ENCODE measurements around the gene MLPH. TPM values are rescaled to one million over a fixed set of nuclear protein-coding genes. Genes with fewer than 3 reads are reported as not detected.

Gene MLPH
- total RNA-seq, 1 donor from 2014 or later, result 73.5 TPM

DNA sequence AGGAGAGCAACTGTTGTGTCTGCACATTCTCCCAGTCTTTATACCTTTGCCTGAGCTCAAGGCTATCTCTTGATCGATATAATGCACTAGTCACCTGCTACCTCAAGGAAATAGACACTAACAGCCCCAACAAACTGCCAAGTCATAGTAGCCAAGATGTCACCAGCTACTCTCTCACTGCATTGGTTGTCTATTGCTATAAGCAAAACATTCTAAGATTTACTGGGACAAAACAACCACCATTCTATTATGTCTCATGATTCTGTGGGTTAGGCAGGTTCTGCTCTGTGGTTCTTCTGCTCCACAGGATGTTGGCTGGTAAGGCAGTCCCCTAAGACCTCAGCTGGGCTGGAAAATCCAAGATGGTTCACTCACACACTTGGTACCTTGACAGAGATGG lies 28.5 kb upstream of the MLPH start:
- Histone ChIP-seq H3K4me1 (peaks cover 19% of the 10 kb centered on the region), H3K27ac (replicated peaks) (no peak overlapping the region), H3K27me3 (ENCODE audit: low read depth) (no peaks in the 10 kb centered on the region), H3K4me3 (no peak overlapping the region), H3K9me3 (replicated peaks) (no peaks in the 10 kb centered on the region), H3K36me3 (no peaks in the 10 kb centered on the region)
- TF ChIP-seq CTCF (IDR thresholded peaks at IDR 0.05; ENCODE audit: borderline replicate concordance), result no peak
- DNase-seq, result no peak
- intact Hi-C loops (cut with micrococcal nuclease), result no loop called here

- intact Hi-C loops (cut with micrococcal nuclease), result no loop called here
- Histone ChIP-seq H3K9me3 (replicated peaks) (no peaks in the 10 kb centered on the region), H3K27me3 (ENCODE audit: low read depth) (no peaks in the 10 kb centered on the region), H3K4me3 (no peak overlapping the region), H3K27ac (replicated peaks) (no peak overlapping the region), H3K4me1 (peaks cover 17% of the 10 kb centered on the region), H3K36me3 (no peaks in the 10 kb centered on the region)
- TF ChIP-seq CTCF (IDR thresholded peaks at IDR 0.05; ENCODE audit: borderline replicate concordance), result no peak
- no peak for DNase-seq
Measured at GRCh38 chr2:237459226-237459625, 27.8 kb upstream of the MLPH start.

DNA sequence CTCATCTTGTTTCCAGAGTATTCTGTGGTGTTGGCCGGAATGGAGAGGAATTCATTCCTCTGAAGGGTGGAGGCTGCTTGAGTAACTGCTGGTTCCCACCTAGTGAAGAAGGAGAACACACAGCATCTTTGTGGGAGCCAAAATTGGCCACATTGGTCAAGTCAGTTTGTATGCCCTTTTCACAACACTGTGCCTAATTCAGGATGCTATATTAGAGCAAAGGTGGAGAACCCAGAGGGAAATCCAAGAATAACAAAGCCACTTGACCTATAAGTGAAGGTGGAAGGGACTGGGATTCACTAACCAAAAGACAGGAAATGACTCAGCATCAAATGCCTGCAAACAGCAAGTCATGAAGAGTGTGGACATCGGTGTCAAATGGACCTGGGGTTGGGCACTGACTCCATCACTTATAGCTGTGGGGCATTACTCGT lies 27.3 kb upstream of the MLPH start:
- intact Hi-C loops (cut with micrococcal nuclease), result no loop called here
- H3K9me3 ChIP-seq (replicated peaks), result no peaks in the 10 kb centered on the region
- TF ChIP-seq CTCF (IDR thresholded peaks at IDR 0.05; ENCODE audit: borderline replicate concordance), result no peak
- H3K36me3 ChIP-seq, result no peaks in the 10 kb centered on the region
- H3K4me1 ChIP-seq, result peaks cover 17% of the 10 kb centered on the region
- H3K27ac ChIP-seq (replicated peaks), result no peak overlapping the region
- no peak for DNase-seq
- no peaks in the 10 kb centered on the region for H3K27me3 ChIP-seq (ENCODE audit: low read depth)
- H3K4me3 ChIP-seq, result no peak overlapping the region

DNA sequence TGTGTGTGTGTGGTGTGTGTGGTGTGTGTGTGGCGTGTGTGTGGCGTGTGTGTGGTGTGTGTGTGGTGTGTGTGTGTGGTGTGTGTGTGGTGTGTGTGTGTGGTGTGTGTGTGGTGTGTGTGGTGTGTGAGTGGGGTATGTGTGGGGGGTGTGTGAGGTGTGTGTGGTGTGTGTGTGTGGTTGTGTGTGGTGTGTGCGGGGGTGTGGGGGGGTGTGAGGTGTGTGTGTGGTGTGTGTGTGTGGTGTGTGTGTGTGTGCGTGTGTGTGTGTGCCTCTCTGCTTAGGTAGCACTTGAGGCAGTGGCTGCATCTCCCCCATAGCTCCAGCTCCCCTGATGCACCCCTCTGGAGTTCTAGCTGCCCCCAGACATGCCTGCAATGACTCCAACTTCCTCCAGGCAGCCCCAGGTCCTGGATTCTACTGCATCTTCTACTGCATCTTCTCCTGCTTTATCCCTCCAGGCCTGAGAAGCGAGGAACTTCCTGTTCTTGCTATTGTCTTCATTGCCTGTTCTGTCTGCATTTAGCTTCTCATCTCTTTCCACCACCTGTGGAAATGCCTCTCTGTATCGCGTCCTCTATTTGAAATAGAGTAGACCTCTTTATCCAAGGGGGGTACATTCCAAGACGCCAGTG lies 22.2 kb upstream of the MLPH start:
- Histone ChIP-seq H3K4me3 (no peak overlapping the region), H3K36me3 (no peaks in the 10 kb centered on the region), H3K4me1 (no peaks in the 10 kb centered on the region), H3K27ac (replicated peaks) (no peak overlapping the region), H3K9me3 (replicated peaks) (no peaks in the 10 kb centered on the region), H3K27me3 (ENCODE audit: low read depth) (no peaks in the 10 kb centered on the region)
- no peak for DNase-seq
- TF ChIP-seq CTCF (IDR thresholded peaks at IDR 0.05; ENCODE audit: borderline replicate concordance), result no peak
- intact Hi-C loops (cut with micrococcal nuclease), result no loop called here

DNA sequence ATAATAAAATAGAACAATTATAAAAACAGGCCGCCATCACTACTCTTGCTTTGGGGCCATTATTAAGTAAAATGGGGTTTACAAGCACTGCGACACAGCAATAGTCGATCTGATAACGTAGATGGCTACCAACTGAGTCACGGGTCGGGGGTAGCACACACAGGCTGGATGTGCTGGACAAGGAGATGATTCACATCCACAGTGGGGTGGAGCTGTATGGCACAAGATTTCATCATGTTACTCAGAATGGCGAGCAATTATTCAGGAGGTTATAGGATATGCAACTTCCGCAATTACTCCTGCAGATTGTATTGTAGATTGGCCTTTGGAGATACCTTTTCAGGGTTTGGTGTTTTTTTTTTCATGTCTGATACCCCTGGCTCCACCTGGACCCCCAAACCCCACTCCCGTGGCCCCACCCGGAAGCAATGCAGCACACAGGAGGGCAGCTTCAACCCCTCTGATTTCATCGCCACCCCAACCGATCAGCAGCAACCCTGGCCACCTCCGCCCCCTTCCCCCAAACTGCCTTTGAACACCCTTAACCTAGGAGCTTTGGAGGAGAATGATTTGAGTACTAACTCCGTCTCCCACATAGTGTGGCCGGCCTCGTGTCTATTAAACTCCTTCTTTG lies 21.4 kb upstream of the MLPH start:
- no peak overlapping the region for H3K4me3 ChIP-seq
- no peaks in the 10 kb centered on the region for H3K9me3 ChIP-seq (replicated peaks)
- H3K27ac ChIP-seq (replicated peaks), result peak overlapping the region; percentile 5
- no peaks in the 10 kb centered on the region for H3K4me1 ChIP-seq
- no peak for DNase-seq
- no peaks in the 10 kb centered on the region for H3K36me3 ChIP-seq
- no peaks in the 10 kb centered on the region for H3K27me3 ChIP-seq (ENCODE audit: low read depth)
- TF ChIP-seq CTCF (IDR thresholded peaks at IDR 0.05; ENCODE audit: borderline replicate concordance), result no peak
- intact Hi-C loops (cut with micrococcal nuclease), result no loop called here

All from left ventricle myocardium inferior (tissue), 1 donor.